Activated gamma-delta T cell treated with Interleukin-2 at 50 U/mL for 16 hours (primary cell): Measurements from ENCODE around the gene ANKRD44.
A peak's percentile ranks its signal among the peaks of the same experiment; 100 is the strongest.

Experiments
- DNase-seq: peaks from one replicate; pipeline ENCODE4 v3.0.0-alpha.2; 2020

The ANKRD44 gene

GRCh38 chr2:197204519-197205250, 105.9 kb downstream of the ANKRD44 start:
- no peak for DNase-seq

- no peak for DNase-seq
Observed at GRCh38 chr2:197201874-197202273, 108.7 kb downstream of the ANKRD44 start.

DNA sequence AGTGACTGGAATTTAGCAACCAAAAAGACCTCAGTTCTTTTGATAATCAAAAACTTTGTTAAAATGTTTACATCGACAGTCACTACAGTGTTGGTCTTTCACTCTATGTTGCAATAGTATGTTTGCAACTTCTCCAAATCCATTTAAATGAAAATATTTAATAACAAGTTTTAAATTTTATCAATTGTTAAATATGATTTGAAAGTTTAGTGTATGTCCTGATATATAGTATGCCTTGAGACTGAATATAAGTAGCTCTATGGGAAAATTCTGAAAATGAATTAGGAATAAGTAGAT, 109.9 kb downstream of the ANKRD44 start:
- DNase-seq, result no peak

DNA sequence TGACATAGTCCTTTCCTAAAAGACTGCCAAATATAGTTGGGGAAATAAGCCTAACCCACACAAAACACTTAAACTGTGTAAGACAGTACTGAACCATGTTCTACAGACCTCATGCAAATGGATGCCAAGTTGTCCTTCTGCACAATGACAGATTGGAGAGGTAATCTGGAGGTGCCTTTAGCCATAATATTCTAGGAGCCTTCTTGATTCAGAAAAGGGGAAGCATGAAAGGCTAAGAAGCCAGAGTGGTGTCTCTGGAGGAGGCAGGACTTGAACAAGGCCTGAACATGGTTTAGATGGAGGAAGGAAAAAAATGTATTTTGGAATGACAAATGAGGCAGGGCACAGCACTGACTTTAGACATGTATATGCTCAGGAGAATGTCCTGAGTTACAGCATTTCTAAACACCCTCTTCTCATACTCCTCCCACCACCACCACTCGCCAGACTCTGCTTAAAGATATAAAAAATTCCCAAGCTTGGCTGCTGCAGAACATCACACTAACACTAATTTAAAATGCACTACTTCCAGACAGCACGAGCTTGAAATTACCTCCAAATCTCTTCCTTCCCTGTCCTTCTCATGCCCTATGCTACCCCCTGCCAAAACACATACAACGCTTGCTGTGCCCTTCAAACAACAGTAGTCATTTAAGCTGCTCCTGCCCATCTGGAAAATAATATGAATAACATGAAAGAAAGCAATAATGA, 110.4 kb downstream of the ANKRD44 start:
- DNase-seq, result no peak

- DNase-seq, result peak; percentile 89
Observed at GRCh38 chr2:197198890-197199289, 111.7 kb downstream of the ANKRD44 start.

DNA sequence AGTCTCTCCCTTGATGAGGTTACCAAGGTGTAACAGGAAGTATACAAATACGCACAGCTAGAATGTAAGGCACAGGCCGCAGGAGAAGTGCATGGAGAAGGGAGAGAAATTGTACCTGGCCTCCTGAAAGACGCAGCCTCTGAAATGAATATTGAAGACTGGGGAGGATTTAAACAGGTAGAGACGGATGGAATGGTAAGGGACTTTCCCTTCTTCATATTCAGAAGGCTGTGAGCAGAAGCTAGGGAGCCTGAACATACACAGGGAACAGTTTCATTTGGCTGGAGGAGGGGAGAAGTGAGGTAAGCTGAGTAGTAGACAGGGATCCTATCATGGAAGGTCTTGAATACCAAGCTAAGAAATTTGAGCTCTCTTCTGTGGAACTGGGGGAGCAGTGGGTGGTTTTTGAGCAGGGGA, 112.7 kb downstream of the ANKRD44 start:
- no peak for DNase-seq

- no peak for DNase-seq
Observed at GRCh38 chr2:197196541-197197180, 113.9 kb downstream of the ANKRD44 start.

- DNase-seq, result no peak
Observed at GRCh38 chr2:197195518-197195917, 115.1 kb downstream of the ANKRD44 start.

DNA sequence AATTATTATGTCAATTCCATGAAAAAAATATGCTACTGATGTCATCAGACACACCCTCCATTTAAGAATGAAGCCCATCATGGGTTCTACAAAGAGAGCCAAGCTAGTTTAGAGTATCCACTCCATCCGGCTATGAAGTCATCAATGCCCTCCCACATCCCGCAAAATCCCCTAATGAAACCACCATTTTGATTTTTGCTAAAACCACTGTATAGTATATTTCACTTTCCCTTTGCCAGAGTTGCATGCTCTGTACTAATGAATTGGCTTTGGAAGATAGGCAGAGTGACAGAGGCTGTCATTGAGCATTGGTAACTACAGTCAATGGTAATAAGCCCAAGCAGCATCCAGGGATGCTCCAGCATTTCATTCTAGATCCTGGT, 118.6 kb downstream of the ANKRD44 start:
- DNase-seq, result peak; percentile 30

- DNase-seq, result no peak
Observed at GRCh38 chr2:197191177-197191939, 119.2 kb downstream of the ANKRD44 start.

DNA sequence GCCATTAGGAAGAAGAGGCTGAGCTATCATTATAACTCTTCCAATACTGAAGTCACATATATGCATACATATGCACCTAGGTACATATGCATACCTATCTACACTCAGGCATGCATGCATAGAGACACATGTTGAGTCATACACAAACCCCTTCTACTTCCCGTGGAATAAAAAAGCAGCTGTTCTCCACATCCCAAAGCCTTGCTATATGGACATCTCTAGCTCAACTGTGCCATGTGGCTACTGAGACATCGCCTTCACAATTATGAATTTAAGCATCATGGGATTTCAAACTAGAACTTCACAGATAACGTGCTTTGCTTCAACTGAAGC, 120.5 kb downstream of the ANKRD44 start:
- no peak for DNase-seq

DNA sequence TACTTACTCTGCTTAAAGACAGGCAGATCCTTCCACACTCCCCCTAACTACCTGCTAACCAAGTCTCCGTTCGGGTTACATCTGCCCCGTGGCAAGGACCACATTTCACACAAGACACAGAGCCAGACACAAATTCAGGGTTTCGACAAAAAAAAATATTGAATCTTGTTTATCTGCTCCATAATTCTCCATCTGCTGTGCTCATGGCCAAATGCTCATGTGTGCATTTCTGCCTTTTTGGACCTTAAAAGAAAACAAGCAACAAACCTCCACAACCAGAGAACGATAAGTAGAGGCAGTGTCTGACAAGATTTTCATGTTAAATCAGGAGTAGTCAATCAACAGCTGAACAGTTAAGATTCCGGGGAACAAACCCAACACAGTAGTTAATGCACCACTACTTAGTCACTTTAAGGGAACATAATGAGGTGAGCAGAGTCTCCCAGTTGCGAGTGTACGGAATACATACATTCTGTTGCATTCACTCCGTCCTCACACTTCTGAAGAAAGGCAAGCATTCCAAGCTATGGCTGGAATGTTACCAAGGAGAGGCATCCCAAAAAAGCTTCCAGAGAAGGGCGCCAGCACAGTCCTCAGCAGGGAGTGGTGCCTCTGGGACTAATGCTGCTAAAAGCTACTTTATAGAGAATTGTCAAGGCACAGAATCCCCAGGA, 121.0 kb downstream of the ANKRD44 start:
- no peak for DNase-seq

- no peak for DNase-seq
Observed at GRCh38 chr2:197185676-197186075, 124.9 kb downstream of the ANKRD44 start.

DNA sequence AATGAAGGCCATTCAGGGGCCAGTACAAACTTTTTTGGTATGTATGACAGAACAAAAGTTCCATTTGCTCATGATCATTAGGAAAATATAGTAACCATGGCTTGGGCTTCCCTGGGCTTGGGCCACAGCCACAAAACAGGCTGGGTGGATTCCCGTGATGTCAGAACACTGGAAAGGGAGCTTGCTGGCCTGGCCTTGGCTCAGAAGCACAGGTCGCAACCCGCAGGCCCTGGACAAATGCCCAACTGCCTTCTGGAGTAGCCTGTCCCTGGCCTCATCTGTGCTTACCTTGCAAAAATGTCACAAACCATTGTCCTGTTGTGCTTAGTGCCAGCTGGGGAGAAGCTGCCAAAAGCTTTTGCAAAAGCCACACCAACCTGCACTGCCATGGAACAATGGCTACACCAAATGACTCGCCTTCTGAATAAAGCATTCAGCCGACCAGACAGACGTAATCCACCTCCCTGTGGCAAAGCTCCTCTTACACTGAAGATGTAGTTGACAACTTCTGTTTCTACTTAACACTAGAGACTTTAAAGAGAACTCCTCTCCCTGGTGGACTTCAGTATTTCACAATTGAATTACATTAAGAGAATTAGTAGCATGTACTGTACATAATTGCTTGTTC, 125.5 kb downstream of the ANKRD44 start:
- DNase-seq, result no peak

- no peak for DNase-seq
Observed at GRCh38 chr2:197183355-197183754, 127.2 kb downstream of the ANKRD44 start.

- no peak for DNase-seq
Observed at GRCh38 chr2:197182668-197183067, 127.9 kb downstream of the ANKRD44 start.

GRCh38 chr2:197181491-197181890, 129.1 kb downstream of the ANKRD44 start:
- DNase-seq, result no peak

- DNase-seq, result no peak
Observed at GRCh38 chr2:197179744-197180498, 130.7 kb downstream of the ANKRD44 start.

- DNase-seq, result no peak
Observed at GRCh38 chr2:197176522-197176921, 134.1 kb downstream of the ANKRD44 start.

GRCh38 chr2:197174539-197175094, 136.0 kb downstream of the ANKRD44 start:
- no peak for DNase-seq

- no peak for DNase-seq
Observed at GRCh38 chr2:197171582-197171981, 139.0 kb downstream of the ANKRD44 start.
